RWPE2 (cell line): ENCODE data around the gene HELT.

Experiments used
- ATAC-seq: fragments of 200-7000 bp; cut with Tn5 transposase; 3 replicates; pipeline ENCODE4 v1.9.1; 2021; ENCODE audit warnings: low read depth
- DNase-seq: peaks from one replicate; pipeline ENCODE4 v3.0.0-alpha.2; 2020; ENCODE audit warnings: low spot score
- H3K27ac ChIP-seq: fragments of 450-650 bp; 2 replicates; pipeline ENCODE4 v1.5.1; 2017; ENCODE audit warnings: mild to moderate bottlenecking; ENCODE audit not compliant: poor library complexity, severe bottlenecking
- H3K27me3 ChIP-seq: fragments of 250-450 bp; sonication (Bioruptor Pico); 2 replicates; pipeline ENCODE4 v1.5.1; 2021; ENCODE audit warnings: mild to moderate bottlenecking, moderate library complexity; ENCODE audit not compliant: insufficient read depth, poor library complexity, severe bottlenecking
- H3K36me3 ChIP-seq: fragments of 250-450 bp; sonication (Bioruptor Pico); 2 replicates; pipeline ENCODE4 v1.5.1; 2020; ENCODE audit warnings: low read depth, mild to moderate bottlenecking, moderate library complexity
- H3K4me1 ChIP-seq: fragments of 250-450 bp; sonication (Bioruptor Pico); 2 replicates; pipeline ENCODE4 v1.5.1; 2021; ENCODE audit warnings: mild to moderate bottlenecking, moderate library complexity; ENCODE audit not compliant: insufficient read depth, poor library complexity, severe bottlenecking
- H3K4me3 ChIP-seq: fragments of 250-450 bp; sonication (Bioruptor Pico); 2 replicates; pipeline ENCODE4 v1.5.1; 2021; ENCODE audit warnings: mild to moderate bottlenecking, moderate library complexity; ENCODE audit not compliant: severe bottlenecking
- H3K9me3 ChIP-seq: fragments of 250-450 bp; sonication (Bioruptor Pico); 2 replicates; pipeline ENCODE4 v1.5.1; 2021; ENCODE audit warnings: mild to moderate bottlenecking, moderate library complexity; ENCODE audit not compliant: severe bottlenecking
- CTCF ChIP-seq: fragments of 450-650 bp; IDR thresholded peaks from one replicate; pipeline ENCODE4 v1.5.1; 2017; ENCODE audit warnings: mild to moderate bottlenecking, moderate library complexity; ENCODE audit not compliant: poor library complexity, severe bottlenecking

Gene HELT

GRCh38 chr4:184977747-184978146, 40.5 kb upstream of the HELT start:
- DNase-seq (no peak), ATAC-seq (no peak)
- no peak overlapping the region for H3K27ac ChIP-seq
- no peaks in the 10 kb centered on the region for H3K4me1 ChIP-seq
- no peaks in the 10 kb centered on the region for H3K27me3 ChIP-seq
- no peaks in the 10 kb centered on the region for H3K9me3 ChIP-seq
- H3K4me3 ChIP-seq: no peak overlapping the region
- H3K36me3 ChIP-seq: no peaks in the 10 kb centered on the region
- no peak for TF ChIP-seq CTCF

GRCh38 chr4:184978211-184978610, 40.1 kb upstream of the HELT start:
- TF ChIP-seq CTCF: no peak
- H3K27ac ChIP-seq: no peak overlapping the region
- H3K27me3 ChIP-seq: no peaks in the 10 kb centered on the region
- no peaks in the 10 kb centered on the region for H3K4me1 ChIP-seq
- no peaks in the 10 kb centered on the region for H3K36me3 ChIP-seq
- H3K9me3 ChIP-seq: no peaks in the 10 kb centered on the region
- ATAC-seq: no peak
- DNase-seq: no peak
- no peak overlapping the region for H3K4me3 ChIP-seq

GRCh38 chr4:184979461-184980124, 38.7 kb upstream of the HELT start:
- Histone ChIP-seq H3K4me1 (no peaks in the 10 kb centered on the region), H3K36me3 (no peaks in the 10 kb centered on the region), H3K4me3 (no peak overlapping the region), H3K9me3 (no peaks in the 10 kb centered on the region), H3K27me3 (no peaks in the 10 kb centered on the region), H3K27ac (no peak overlapping the region)
- ATAC-seq (no peak), DNase-seq (no peak)
- no peak for TF ChIP-seq CTCF

- no peak for TF ChIP-seq CTCF
- no peaks in the 10 kb centered on the region for H3K36me3 ChIP-seq
- no peak overlapping the region for H3K27ac ChIP-seq
- no peaks in the 10 kb centered on the region for H3K27me3 ChIP-seq
- H3K4me3 ChIP-seq: no peak overlapping the region
- H3K9me3 ChIP-seq: no peaks in the 10 kb centered on the region
- no peaks in the 10 kb centered on the region for H3K4me1 ChIP-seq
- ATAC-seq (no peak), DNase-seq (no peak)
These were observed 38.0 kb upstream of the HELT start for GRCh38 chr4:184980261-184980660.

GRCh38 chr4:184983672-184984356, 34.5 kb upstream of the HELT start:
- no peak overlapping the region for H3K4me3 ChIP-seq
- TF ChIP-seq CTCF: peak; percentile 40
- DNase-seq (no peak), ATAC-seq (peak; percentile 70)
- H3K9me3 ChIP-seq: no peaks in the 10 kb centered on the region
- H3K4me1 ChIP-seq: no peaks in the 10 kb centered on the region
- H3K36me3 ChIP-seq: no peaks in the 10 kb centered on the region
- no peaks in the 10 kb centered on the region for H3K27me3 ChIP-seq
- H3K27ac ChIP-seq: no peak overlapping the region
